ENCODE results near the gene ALOX12.
A peak's percentile ranks its signal among the peaks of the same experiment; 100 is the strongest.
"Not testable (repeated sequence)": the region's sequence is repeated elsewhere in the genome, so short reads cannot be mapped to it uniquely, and the experiment has no call there.

ALOX12 gene

GRCh38 chr17:6995500-6996255 is at the start of gene ALOX12:
Gene ALOX12 (plus strand): TSS chr17:6996049. CDS start chr17:6996118, 69 bp downstream.
- DNase-seq (ENCODE audit: low read depth): no peak
- peak within 1 kb of the TSS; percentile 27 for H3K4me3 ChIP-seq (ENCODE audit: low read length)
- TF ChIP-seq CTCF (conservative IDR thresholded peaks at IDR 0.05; ENCODE audit: low read length): no peak

- no peak for DNase-seq (ENCODE audit: low read depth)
- TF ChIP-seq CTCF (conservative IDR thresholded peaks at IDR 0.05; ENCODE audit: low read length): no peak
- no peak overlapping the region for H3K4me3 ChIP-seq (ENCODE audit: low read length)
These were observed 48.1 kb upstream of the ALOX12 start for GRCh38 chr17:6947745-6948144.

GRCh38 chr17:6948562-6948961 is 47.3 kb upstream of the ALOX12 start:
- H3K4me3 ChIP-seq (ENCODE audit: low read length): no peak overlapping the region
- DNase-seq (ENCODE audit: low read depth): no peak
- no peak for TF ChIP-seq CTCF (conservative IDR thresholded peaks at IDR 0.05; ENCODE audit: low read length)

GRCh38 chr17:6948976-6949375 is 46.9 kb upstream of the ALOX12 start:
- TF ChIP-seq CTCF (conservative IDR thresholded peaks at IDR 0.05; ENCODE audit: low read length): no peak
- H3K4me3 ChIP-seq (ENCODE audit: low read length): no peak overlapping the region
- DNase-seq (ENCODE audit: low read depth): no peak

GRCh38 chr17:6950938-6951337 is 44.9 kb upstream of the ALOX12 start:
- not testable (repeated sequence) for DNase-seq (ENCODE audit: low read depth); H3K4me3 ChIP-seq (ENCODE audit: low read length)

GRCh38 chr17:6953689-6954088 is 42.2 kb upstream of the ALOX12 start:
- no peak for DNase-seq (ENCODE audit: low read depth)
- no peak for TF ChIP-seq CTCF (conservative IDR thresholded peaks at IDR 0.05; ENCODE audit: low read length)

GRCh38 chr17:6959700-6960099 is 36.1 kb upstream of the ALOX12 start:
- no peak overlapping the region for H3K4me3 ChIP-seq (ENCODE audit: low read length)
- DNase-seq (ENCODE audit: low read depth): no peak
- TF ChIP-seq CTCF (conservative IDR thresholded peaks at IDR 0.05; ENCODE audit: low read length): no peak

More at GRCh38 chr17:6953689-6954088, 42.2 kb upstream of the ALOX12 start:
- no peak overlapping the region for H3K4me3 ChIP-seq (ENCODE audit: low read length)
